ENCODE measurements around the gene CEBPB.
"Not testable (repeated sequence)": the region's sequence is repeated elsewhere in the genome, so short reads cannot be mapped to it uniquely, and the experiment has no call there.

The CEBPB gene

DNA sequence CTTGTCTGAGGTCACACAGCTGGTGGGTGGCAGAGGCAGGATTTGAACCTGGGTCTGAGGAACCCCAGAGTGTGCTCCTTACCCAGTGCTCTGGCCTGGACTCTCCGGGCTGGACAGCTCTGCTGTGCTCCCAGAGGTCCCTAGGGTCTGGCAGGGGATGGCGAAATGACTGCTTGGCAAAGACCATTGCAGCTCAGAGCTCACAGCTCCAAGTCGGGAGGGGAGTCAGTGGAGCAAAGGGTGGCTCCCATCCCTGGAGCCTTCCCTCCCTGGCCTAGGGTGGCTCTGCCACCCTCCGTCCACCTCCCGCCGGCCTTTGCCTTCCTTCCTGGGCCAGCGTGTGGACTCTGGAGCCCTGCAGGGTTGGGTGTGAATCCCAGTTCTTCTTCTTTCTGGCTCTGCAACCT is 17.5 kb downstream of the CEBPB start:
- H3K9ac ChIP-seq, result no peak overlapping the region
- no peaks in the 10 kb centered on the region for H3K36me3 ChIP-seq (ENCODE audit: control insufficient read depth, insufficient read depth, low read length)
- no peak overlapping the region for H2AFZ ChIP-seq
- H3K27ac ChIP-seq, result no peak overlapping the region
- TF ChIP-seq, protein P1, sequence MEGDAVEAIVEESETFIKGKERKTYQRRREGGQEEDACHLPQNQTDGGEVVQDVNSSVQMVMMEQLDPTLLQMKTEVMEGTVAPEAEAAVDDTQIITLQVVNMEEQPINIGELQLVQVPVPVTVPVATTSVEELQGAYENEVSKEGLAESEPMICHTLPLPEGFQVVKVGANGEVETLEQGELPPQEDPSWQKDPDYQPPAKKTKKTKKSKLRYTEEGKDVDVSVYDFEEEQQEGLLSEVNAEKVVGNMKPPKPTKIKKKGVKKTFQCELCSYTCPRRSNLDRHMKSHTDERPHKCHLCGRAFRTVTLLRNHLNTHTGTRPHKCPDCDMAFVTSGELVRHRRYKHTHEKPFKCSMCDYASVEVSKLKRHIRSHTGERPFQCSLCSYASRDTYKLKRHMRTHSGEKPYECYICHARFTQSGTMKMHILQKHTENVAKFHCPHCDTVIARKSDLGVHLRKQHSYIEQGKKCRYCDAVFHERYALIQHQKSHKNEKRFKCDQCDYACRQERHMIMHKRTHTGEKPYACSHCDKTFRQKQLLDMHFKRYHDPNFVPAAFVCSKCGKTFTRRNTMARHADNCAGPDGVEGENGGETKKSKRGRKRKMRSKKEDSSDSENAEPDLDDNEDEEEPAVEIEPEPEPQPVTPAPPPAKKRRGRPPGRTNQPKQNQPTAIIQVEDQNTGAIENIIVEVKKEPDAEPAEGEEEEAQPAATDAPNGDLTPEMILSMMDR (IDR thresholded peaks at IDR 0.05), result no peak
- H3K79me2 ChIP-seq, result no peaks in the 10 kb centered on the region
- no peaks in the 10 kb centered on the region for H3K27me3 ChIP-seq (ENCODE audit: control insufficient read depth, insufficient read depth, low read length)
- H3K4me3 ChIP-seq (ENCODE audit: low read depth, low read length), result no peak overlapping the region
- H3K4me2 ChIP-seq (ENCODE audit: low read length), result no peak overlapping the region
- H3K4me1 ChIP-seq, result no peaks in the 10 kb centered on the region
- no peaks in the 10 kb centered on the region for H3K9me3 ChIP-seq (ENCODE audit: control insufficient read depth, low read length)

DNA sequence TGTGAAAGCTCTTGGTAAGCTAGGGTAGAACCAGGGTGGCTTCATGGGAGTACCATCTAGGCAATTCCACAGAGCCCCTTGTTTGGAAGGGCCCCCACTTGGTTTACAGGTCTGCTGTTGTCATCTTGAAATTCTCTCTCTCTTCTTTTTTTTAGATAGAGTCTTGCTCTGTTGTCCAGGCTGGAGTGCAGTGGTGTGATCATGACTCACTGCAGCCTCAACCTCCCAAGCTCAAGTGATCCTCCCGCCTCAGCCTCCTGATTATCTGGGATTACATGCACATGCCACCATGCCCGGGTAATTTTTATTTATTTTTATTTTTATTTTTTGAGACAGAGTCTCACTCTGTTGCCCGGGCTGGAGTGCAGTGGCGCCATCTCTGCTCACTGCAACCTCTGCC is 18.2 kb downstream of the CEBPB start:
- not testable (repeated sequence) for H3K27ac ChIP-seq; H2AFZ ChIP-seq; H3K36me3 ChIP-seq (ENCODE audit: control insufficient read depth, insufficient read depth, low read length); H3K4me1 ChIP-seq; H3K4me2 ChIP-seq (ENCODE audit: low read length); H3K9ac ChIP-seq; H3K27me3 ChIP-seq (ENCODE audit: control insufficient read depth, insufficient read depth, low read length); H3K4me3 ChIP-seq (ENCODE audit: low read depth, low read length); H3K79me2 ChIP-seq; H3K9me3 ChIP-seq (ENCODE audit: control insufficient read depth, low read length)

DNA sequence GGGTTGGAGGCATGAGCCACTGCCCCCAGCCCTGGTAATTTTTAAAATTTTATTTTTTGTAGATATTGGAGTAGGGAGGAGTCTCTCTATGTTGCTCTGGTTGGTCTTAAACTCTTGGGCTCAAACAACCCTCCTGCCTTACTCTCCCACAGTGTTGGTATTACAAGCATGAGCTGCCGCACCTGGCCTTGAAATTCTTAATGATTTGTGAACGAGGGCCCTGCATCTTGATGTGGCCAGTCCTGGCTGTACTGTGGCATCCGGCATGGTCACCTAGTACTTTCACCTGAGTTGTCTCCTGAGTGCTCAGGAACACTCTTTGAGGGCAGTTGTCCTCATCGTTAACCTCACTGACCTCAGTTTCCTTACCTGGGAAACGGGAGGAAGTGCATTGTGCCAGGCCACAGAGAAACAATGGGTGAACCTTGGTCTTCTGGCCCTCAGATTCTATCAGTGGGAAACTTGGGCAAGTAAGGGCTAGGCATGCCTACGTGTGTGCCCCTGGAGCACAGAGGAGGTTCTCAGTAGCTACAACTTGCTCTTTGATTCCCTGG is 19.5 kb downstream of the CEBPB start:
- no peak overlapping the region for H3K4me2 ChIP-seq (ENCODE audit: low read length)
- no peaks in the 10 kb centered on the region for H3K79me2 ChIP-seq
- H3K4me3 ChIP-seq (ENCODE audit: low read depth, low read length), result no peak overlapping the region
- TF ChIP-seq, protein P1 (IDR thresholded peaks at IDR 0.05), result no peak
- no peak overlapping the region for H3K9ac ChIP-seq
- no peaks in the 10 kb centered on the region for H3K27me3 ChIP-seq (ENCODE audit: control insufficient read depth, insufficient read depth, low read length)
- H3K4me1 ChIP-seq, result no peaks in the 10 kb centered on the region
- no peak overlapping the region for H2AFZ ChIP-seq
- H3K36me3 ChIP-seq (ENCODE audit: control insufficient read depth, insufficient read depth, low read length), result no peaks in the 10 kb centered on the region
- H3K27ac ChIP-seq, result no peak overlapping the region
- no peaks in the 10 kb centered on the region for H3K9me3 ChIP-seq (ENCODE audit: control insufficient read depth, low read length)

DNA sequence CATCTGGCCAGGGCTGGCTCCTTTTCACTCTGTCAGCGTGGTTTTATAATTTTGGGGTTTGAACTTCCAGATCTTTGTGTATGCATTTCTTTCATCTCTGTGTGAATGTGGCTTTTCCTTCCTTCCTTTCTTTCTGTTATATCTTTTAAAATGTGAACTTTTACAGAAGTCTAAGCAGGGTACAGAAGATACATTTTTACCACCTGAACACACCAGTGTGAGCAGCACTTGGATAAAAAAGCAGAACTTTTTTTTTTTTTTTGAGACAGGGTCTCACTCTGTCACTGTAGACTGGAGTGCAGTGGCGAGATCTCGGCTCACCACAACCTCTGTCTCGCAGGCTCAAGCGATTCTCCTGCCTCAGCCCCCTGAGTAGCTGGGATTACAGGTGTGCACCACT is 20.5 kb downstream of the CEBPB start:
- H3K9ac ChIP-seq, result no peak overlapping the region
- H3K4me1 ChIP-seq, result no peaks in the 10 kb centered on the region
- no peak overlapping the region for H3K27ac ChIP-seq
- no peaks in the 10 kb centered on the region for H3K9me3 ChIP-seq (ENCODE audit: control insufficient read depth, low read length)
- TF ChIP-seq, protein P1 (IDR thresholded peaks at IDR 0.05), result no peak
- H2AFZ ChIP-seq, result no peak overlapping the region
- H3K27me3 ChIP-seq (ENCODE audit: control insufficient read depth, insufficient read depth, low read length), result no peaks in the 10 kb centered on the region
- H3K36me3 ChIP-seq (ENCODE audit: control insufficient read depth, insufficient read depth, low read length), result no peaks in the 10 kb centered on the region
- no peak overlapping the region for H3K4me3 ChIP-seq (ENCODE audit: low read depth, low read length)
- H3K79me2 ChIP-seq, result no peaks in the 10 kb centered on the region
- H3K4me2 ChIP-seq (ENCODE audit: low read length), result no peak overlapping the region

DNA sequence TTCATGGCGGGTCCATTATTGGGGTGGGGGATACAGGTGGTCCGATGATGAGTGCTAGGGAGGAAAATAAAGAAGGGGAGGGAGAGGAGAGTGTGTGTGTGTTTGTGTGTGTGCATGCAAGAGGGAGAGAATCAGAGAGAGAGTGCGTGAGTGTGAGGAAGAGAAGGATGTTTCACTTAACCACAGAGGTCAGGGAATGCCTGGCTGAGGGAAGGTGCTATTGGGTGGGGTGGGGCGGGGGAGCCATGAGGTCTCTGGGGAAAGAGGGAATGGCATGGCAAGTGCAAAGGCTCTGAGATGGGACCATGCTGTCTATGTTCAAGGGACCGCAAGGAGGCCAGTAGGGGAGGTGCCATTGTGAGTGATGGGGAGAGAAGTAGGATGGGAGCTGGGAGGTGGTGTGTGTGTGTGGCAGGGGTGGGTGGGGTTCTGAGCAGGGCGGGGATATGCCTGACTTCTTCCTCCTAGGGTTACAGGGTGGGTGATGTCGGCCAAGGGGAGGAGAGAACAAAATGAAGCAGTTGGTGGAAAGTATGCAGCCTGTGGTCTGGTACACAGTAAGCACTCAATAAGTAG is 23.0 kb downstream of the CEBPB start:
- no peak overlapping the region for H3K9ac ChIP-seq
- no peak overlapping the region for H3K4me2 ChIP-seq (ENCODE audit: low read length)
- H3K9me3 ChIP-seq (ENCODE audit: control insufficient read depth, low read length), result no peaks in the 10 kb centered on the region
- no peak overlapping the region for H2AFZ ChIP-seq
- H3K79me2 ChIP-seq, result no peaks in the 10 kb centered on the region
- no peaks in the 10 kb centered on the region for H3K27me3 ChIP-seq (ENCODE audit: control insufficient read depth, insufficient read depth, low read length)
- H3K4me1 ChIP-seq, result no peaks in the 10 kb centered on the region
- TF ChIP-seq, protein P1 (IDR thresholded peaks at IDR 0.05), result no peak
- H3K4me3 ChIP-seq (ENCODE audit: low read depth, low read length), result no peak overlapping the region
- no peaks in the 10 kb centered on the region for H3K36me3 ChIP-seq (ENCODE audit: control insufficient read depth, insufficient read depth, low read length)
- H3K27ac ChIP-seq, result no peak overlapping the region

All from parathyroid adenoma (tissue), 2 donors.